Measurements from ENCODE around the gene VGLL4. TPM values are rescaled to one million over a fixed set of nuclear protein-coding genes. Genes with fewer than 3 reads are reported as not detected.

The VGLL4 gene
- total RNA-seq, 1 donor from 2014 or later, result 99.4 TPM

DNA sequence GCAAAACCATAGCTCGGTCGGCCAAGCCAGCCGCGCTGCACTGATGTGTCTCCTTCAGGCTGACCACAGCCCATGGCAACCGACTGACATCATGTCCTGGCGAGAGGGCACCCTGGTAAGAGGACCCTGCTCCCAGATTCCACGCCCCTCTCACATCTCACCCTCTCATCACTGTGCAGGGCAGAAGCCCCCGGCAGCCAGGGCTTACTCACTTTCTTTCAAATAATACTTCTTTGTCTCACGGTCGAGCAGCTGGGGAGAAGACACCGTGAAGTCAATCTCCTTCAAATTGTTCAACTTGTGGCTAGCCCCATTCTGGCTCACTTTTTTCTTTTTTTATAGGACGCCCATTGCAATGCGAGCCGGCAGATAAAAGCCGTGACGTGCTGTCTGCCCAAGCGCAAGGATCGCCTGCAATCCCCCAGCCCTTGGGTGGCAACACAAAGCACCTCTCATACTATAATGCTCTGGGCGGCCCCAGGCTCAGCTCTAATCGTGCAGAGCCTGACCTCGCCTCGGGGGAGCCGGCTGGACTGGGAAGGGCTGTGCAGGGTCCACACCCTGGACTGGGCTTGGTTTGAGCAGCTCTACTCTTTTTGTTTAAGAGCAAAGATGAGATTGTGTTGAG, 33.6 kb downstream of the VGLL4 start:
- intact Hi-C loops (cut with DNase I), result no loop called here
- Histone ChIP-seq H3K27ac (no peak overlapping the region), H3K9me3 (no peaks in the 10 kb centered on the region), H3K27me3 (no peaks in the 10 kb centered on the region), H3K4me3 (no peak overlapping the region), H3K36me3 (no peaks in the 10 kb centered on the region), H3K4me1 (peaks cover 90% of the 10 kb centered on the region)
- no peak for DNase-seq (ENCODE audit: extremely low spot score in 2 of 2)
- TF ChIP-seq POLR2A (IDR thresholded peaks at IDR 0.05), result no peak
- no peak for TF ChIP-seq POLR2AphosphoS5 (IDR thresholded peaks at IDR 0.05; ENCODE audit: insufficient read depth in 1 of 2, low read depth in 1 of 2)
- TF ChIP-seq, protein P1, sequence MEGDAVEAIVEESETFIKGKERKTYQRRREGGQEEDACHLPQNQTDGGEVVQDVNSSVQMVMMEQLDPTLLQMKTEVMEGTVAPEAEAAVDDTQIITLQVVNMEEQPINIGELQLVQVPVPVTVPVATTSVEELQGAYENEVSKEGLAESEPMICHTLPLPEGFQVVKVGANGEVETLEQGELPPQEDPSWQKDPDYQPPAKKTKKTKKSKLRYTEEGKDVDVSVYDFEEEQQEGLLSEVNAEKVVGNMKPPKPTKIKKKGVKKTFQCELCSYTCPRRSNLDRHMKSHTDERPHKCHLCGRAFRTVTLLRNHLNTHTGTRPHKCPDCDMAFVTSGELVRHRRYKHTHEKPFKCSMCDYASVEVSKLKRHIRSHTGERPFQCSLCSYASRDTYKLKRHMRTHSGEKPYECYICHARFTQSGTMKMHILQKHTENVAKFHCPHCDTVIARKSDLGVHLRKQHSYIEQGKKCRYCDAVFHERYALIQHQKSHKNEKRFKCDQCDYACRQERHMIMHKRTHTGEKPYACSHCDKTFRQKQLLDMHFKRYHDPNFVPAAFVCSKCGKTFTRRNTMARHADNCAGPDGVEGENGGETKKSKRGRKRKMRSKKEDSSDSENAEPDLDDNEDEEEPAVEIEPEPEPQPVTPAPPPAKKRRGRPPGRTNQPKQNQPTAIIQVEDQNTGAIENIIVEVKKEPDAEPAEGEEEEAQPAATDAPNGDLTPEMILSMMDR (IDR thresholded peaks at IDR 0.05), result no peak

DNA sequence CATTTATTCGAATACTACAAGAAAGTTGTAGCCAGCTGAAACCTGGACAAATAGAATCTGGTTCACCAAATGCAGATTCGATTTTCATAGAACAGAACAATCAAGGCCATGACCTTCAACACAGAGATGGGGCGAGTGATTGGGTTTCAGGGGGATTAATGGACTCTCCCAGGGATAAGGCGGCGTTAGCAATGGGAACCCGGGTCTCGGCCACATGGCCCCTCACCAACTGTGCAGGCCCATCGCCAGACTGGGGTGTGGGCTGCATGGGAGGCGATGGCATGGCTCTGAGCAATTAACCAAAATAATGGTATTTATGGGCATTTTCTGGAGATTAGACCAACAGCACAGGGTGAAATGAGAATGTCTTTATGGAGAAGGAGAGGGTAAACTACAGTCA, 34.2 kb downstream of the VGLL4 start:
- TF ChIP-seq, protein P1 (IDR thresholded peaks at IDR 0.05), result no peak
- no peak for TF ChIP-seq POLR2A (IDR thresholded peaks at IDR 0.05)
- no peak for TF ChIP-seq POLR2AphosphoS5 (IDR thresholded peaks at IDR 0.05; ENCODE audit: insufficient read depth in 1 of 2, low read depth in 1 of 2)
- Histone ChIP-seq H3K27me3 (no peaks in the 10 kb centered on the region), H3K4me3 (no peak overlapping the region), H3K36me3 (no peaks in the 10 kb centered on the region), H3K9me3 (no peaks in the 10 kb centered on the region), H3K27ac (no peak overlapping the region), H3K4me1 (peaks cover 93% of the 10 kb centered on the region)
- intact Hi-C loops (cut with DNase I), result no loop called here
- no peak for DNase-seq (ENCODE audit: extremely low spot score in 2 of 2)

DNA sequence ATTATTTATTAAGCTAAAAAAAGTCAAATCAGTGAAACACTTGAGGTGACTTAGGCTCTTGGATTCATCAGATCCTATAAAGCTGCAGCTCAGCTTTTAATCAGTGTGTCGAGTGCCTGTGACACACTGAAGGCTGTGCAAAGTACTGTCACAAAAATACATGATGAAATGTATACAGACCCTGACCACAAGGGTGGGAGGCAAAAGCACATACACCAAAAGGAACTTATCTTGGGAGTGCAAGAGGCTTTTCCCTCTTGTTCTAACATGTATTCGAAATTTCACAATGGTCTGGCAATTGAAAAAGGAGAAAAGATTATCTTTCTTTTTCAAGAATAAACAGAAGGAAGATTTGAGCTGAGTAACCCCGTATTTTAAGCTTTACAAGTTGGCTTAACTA, 35.9 kb downstream of the VGLL4 start:
- no peak for TF ChIP-seq POLR2AphosphoS5 (IDR thresholded peaks at IDR 0.05; ENCODE audit: insufficient read depth in 1 of 2, low read depth in 1 of 2)
- TF ChIP-seq, protein P1 (IDR thresholded peaks at IDR 0.05), result no peak
- no peak for TF ChIP-seq POLR2A (IDR thresholded peaks at IDR 0.05)
- peaks cover 94% of the 10 kb centered on the region for H3K4me1 ChIP-seq
- no peaks in the 10 kb centered on the region for H3K9me3 ChIP-seq
- peak overlapping the region; percentile 53 for H3K27ac ChIP-seq
- DNase-seq (ENCODE audit: extremely low spot score in 2 of 2), result no peak
- H3K36me3 ChIP-seq, result no peaks in the 10 kb centered on the region
- H3K27me3 ChIP-seq, result no peaks in the 10 kb centered on the region
- no peak overlapping the region for H3K4me3 ChIP-seq
- intact Hi-C loops (cut with DNase I), result no loop called here

GRCh38 chr3:11606865-11607440, 36.8 kb downstream of the VGLL4 start:
- no peaks in the 10 kb centered on the region for H3K36me3 ChIP-seq
- DNase-seq (ENCODE audit: extremely low spot score in 2 of 2), result no peak
- H3K27ac ChIP-seq, result no peak overlapping the region
- intact Hi-C loops (cut with DNase I), result no loop called here
- no peak for TF ChIP-seq POLR2A (IDR thresholded peaks at IDR 0.05)
- TF ChIP-seq, protein P1 (IDR thresholded peaks at IDR 0.05), result no peak
- no peak for TF ChIP-seq POLR2AphosphoS5 (IDR thresholded peaks at IDR 0.05; ENCODE audit: insufficient read depth in 1 of 2, low read depth in 1 of 2)
- H3K4me1 ChIP-seq, result peaks cover 94% of the 10 kb centered on the region
- no peaks in the 10 kb centered on the region for H3K27me3 ChIP-seq
- no peaks in the 10 kb centered on the region for H3K9me3 ChIP-seq
- no peak overlapping the region for H3K4me3 ChIP-seq

DNA sequence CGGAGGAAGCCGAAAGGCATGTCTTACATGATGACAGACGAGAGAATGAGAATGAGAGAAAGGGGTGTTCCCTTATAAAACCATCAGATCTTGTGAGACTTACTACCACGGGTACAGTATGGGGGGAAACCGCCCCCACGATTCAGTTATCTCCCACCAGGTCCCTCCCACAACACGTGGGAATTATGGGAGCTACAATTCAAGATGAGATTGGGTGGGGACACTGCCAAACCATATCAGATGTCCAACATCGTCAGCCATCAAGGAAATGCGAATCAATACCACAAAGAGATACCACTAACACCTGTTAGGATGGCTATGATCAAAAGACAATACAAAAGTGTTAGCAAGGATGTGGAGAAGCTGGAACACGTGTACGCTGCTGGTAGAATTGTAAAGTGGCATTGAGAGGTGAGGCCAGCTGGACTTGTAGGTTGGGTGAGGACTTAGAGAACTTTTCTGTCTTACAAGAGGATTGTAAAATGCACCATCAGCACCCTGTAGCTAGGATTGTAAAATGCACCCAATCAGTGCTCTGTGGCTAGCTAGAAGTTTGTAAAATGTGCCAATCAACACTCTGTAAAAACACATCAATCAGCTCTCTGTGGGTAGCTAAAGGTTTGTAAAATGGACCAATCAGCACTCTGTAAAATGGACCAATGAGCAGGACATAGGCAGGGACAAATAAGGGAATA, 37.5 kb downstream of the VGLL4 start:
- Histone ChIP-seq H3K27ac (peak overlapping the region; percentile 33), H3K4me1 (peaks cover 94% of the 10 kb centered on the region)

More for the DNA sequence above, 37.5 kb downstream of the VGLL4 start:
- DNase-seq (ENCODE audit: extremely low spot score in 2 of 2), result no peak
- intact Hi-C loops (cut with DNase I), result no loop called here
- no peaks in the 10 kb centered on the region for H3K9me3 ChIP-seq
- H3K4me3 ChIP-seq, result no peak overlapping the region
- no peaks in the 10 kb centered on the region for H3K27me3 ChIP-seq
- TF ChIP-seq POLR2AphosphoS5 (IDR thresholded peaks at IDR 0.05; ENCODE audit: insufficient read depth in 1 of 2, low read depth in 1 of 2) (no peak), POLR2A (IDR thresholded peaks at IDR 0.05) (no peak)
- TF ChIP-seq, protein P1 (IDR thresholded peaks at IDR 0.05), result no peak
- H3K36me3 ChIP-seq, result no peaks in the 10 kb centered on the region
